Kidney (tissue), 14 donors: ENCODE results near the gene COBLL1. TPM values are rescaled to one million over a fixed set of nuclear protein-coding genes. Genes with fewer than 3 reads are reported as not detected.
A peak's percentile ranks its signal among the peaks of the same experiment; 100 is the strongest.

Experiments
- DNase-seq, 5 donors: peaks; one replicate each; pipeline ENCODE4 v3.0.0-alpha.2; 2013 to 2020
- FAIRE-seq: peaks from 2 replicates; lab custom pipeline; 2012; peaks lifted over from hg19 to GRCh38; lab: Jason Lieb, UNC
- H3K27ac ChIP-seq, 2 donors: one replicate each; pipeline ENCODE4 v1.7.0; 2013; ENCODE audit warnings: low read depth in 2 of 2, low read length in 2 of 2, inconsistent platforms in 1 of 2
- H3K27me3 ChIP-seq: one replicate; pipeline ENCODE4 v1.7.1; 2013; ENCODE audit warnings: low read length, inconsistent platforms; ENCODE audit not compliant: control insufficient read depth, insufficient read depth
- H3K36me3 ChIP-seq, 3 donors: one replicate each; pipeline versions ENCODE4 v1.7.0 to v1.7.1; 2013; ENCODE audit warnings: low read length in 3 of 3, control low read depth in 1 of 3, inconsistent platforms in 1 of 3; ENCODE audit not compliant: insufficient read depth in 3 of 3, control insufficient read depth in 2 of 3
- H3K4me1 ChIP-seq, 3 donors: one replicate each; pipeline versions ENCODE4 v1.7.0 to v1.7.1; 2013; ENCODE audit warnings: low read length in 3 of 3, inconsistent platforms in 1 of 3, low read depth in 1 of 3; ENCODE audit not compliant: control insufficient read depth in 2 of 3, insufficient read depth in 2 of 3
- H3K4me3 ChIP-seq, 3 donors: one replicate each; pipeline versions ENCODE4 v1.7.0 to v1.8.1; 2013; ENCODE audit warnings: low read length in 3 of 3, control low read depth in 1 of 3, inconsistent platforms in 1 of 3
- H3K9ac ChIP-seq, 3 donors: one replicate each; pipeline versions ENCODE4 v1.7.0 to v1.7.1; 2013; ENCODE audit warnings: low read length in 3 of 3, control low read depth in 1 of 3, inconsistent platforms in 1 of 3
- H3K9me3 ChIP-seq, 3 donors: one replicate each; pipeline versions ENCODE4 v1.7.0 to v1.7.1; 2013; ENCODE audit warnings: low read length in 3 of 3, control low read depth in 1 of 3, inconsistent platforms in 1 of 3; ENCODE audit not compliant: control insufficient read depth in 2 of 3, insufficient read depth in 1 of 3
- intact Hi-C: fragments of 100-400 bp; cut with DNase I; formaldehyde crosslinking; loops from one replicate; pipeline ENCODE4 v1.11.1; 2022
- polyA plus RNA-seq: library from polyadenylated mRNA; stranded (reverse); fragments of 350-450 nt; fragmentation: Illumina TruSeq; extraction: RNeasy Lipid Tissue Mini Kit (QIAGEN cat#74804); gene quantifications from one replicate; pipeline ENCODE4 v1.2.3, GENCODE V29; 2014; ENCODE audit warnings: low read depth, low replicate concordance; ENCODE audit not compliant: insufficient read depth
- total RNA-seq: library from RNA; stranded (reverse); fragmentation: NEBNext Ultra II Directional; extraction: Animal tissue kit (Norgen Biotek cat#: 25700); gene quantifications from one replicate; pipeline ENCODE4 v1.2.1, GENCODE V29; 2021
- TF ChIP-seq, protein P1 (sequence below): IDR thresholded peaks from 3 replicates; pipeline ENCODE4 v1.5.1; 2012; ENCODE audit warnings: mild to moderate bottlenecking, moderate library complexity, borderline replicate concordance; ENCODE audit not compliant: insufficient read depth; ENCODE audit errors: extremely low read depth
- donor health status: control.
- donor health status: control.
- donor health status: control.
- donor health status: control.
- donor health status: control.
- donor health status: DM: yes; HTN: yes; CAD: no.
- donor health status: Normal renal cell carcinoma (clear cell type).

Gene COBLL1
- total and polyA plus RNA-seq, 2 donors from 2014 or later = 39.7 to 205 TPM

GRCh38 chr2:164846276-164846675 lies 4.7 kb upstream of the COBLL1 start:
- H3K36me3 ChIP-seq = no peaks in the 10 kb centered on the region
- H3K4me3 ChIP-seq = peak overlapping the region in 2 of 3 donors; percentile 23 to 46
- intact Hi-C loops = no loop called here
- H3K27me3 ChIP-seq = no peaks in the 10 kb centered on the region
- H3K4me1 ChIP-seq = no peaks in the 10 kb centered on the region
- H3K9ac ChIP-seq = peak overlapping the region in 1 of 3 donors; percentile 42
- peak overlapping the region; percentile 59 to 84 for H3K27ac ChIP-seq
- H3K9me3 ChIP-seq = no peaks in the 10 kb centered on the region
- DNase-seq (no peak), FAIRE-seq (no peak)
- TF ChIP-seq, protein P1, sequence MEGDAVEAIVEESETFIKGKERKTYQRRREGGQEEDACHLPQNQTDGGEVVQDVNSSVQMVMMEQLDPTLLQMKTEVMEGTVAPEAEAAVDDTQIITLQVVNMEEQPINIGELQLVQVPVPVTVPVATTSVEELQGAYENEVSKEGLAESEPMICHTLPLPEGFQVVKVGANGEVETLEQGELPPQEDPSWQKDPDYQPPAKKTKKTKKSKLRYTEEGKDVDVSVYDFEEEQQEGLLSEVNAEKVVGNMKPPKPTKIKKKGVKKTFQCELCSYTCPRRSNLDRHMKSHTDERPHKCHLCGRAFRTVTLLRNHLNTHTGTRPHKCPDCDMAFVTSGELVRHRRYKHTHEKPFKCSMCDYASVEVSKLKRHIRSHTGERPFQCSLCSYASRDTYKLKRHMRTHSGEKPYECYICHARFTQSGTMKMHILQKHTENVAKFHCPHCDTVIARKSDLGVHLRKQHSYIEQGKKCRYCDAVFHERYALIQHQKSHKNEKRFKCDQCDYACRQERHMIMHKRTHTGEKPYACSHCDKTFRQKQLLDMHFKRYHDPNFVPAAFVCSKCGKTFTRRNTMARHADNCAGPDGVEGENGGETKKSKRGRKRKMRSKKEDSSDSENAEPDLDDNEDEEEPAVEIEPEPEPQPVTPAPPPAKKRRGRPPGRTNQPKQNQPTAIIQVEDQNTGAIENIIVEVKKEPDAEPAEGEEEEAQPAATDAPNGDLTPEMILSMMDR = no peak

- Histone ChIP-seq H3K4me3 (peak overlapping the region in 1 of 3 donors; percentile 7), H3K9ac (peak overlapping the region in 1 of 3 donors; percentile 19), H3K27ac (peak overlapping the region; percentile 43 to 58), H3K9me3 (no peaks in the 10 kb centered on the region), H3K27me3 (no peaks in the 10 kb centered on the region), H3K4me1 (no peaks in the 10 kb centered on the region), H3K36me3 (no peaks in the 10 kb centered on the region)
- TF ChIP-seq, protein P1 = no peak
- FAIRE-seq (peak; percentile 38), DNase-seq (peak in 1 of 5 donors; percentile 30)
- intact Hi-C loops = no loop called here
Observed at GRCh38 chr2:164843346-164843911, 1.8 kb upstream of the COBLL1 start.

DNA sequence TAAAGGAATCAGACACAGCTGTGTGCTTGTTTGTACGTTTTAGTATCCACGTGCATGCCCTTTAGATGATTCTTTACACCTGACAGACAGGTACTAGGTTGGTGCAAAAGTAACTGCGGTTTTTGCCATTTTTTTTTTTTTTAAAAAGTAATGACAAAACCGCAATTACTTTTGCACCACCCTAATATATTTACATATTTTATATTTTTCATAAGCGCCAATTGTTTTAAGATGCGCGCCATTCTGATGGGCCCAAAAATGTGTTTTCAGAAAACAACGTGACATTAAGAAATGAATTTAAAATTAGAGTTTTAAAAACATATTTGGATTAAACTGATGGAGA lies 972 bp upstream of the COBLL1 start:
- Histone ChIP-seq H3K4me1 (no peaks in the 10 kb centered on the region), H3K9ac (peak overlapping the region in 2 of 3 donors; percentile 61 to 81), H3K36me3 (no peaks in the 10 kb centered on the region), H3K27me3 (no peaks in the 10 kb centered on the region), H3K27ac (peak overlapping the region; percentile 97 to 98), H3K4me3 (peak overlapping the region in 2 of 3 donors; percentile 67 to 68), H3K9me3 (no peaks in the 10 kb centered on the region)
- TF ChIP-seq, protein P1 = no peak
- no peak for FAIRE-seq
- intact Hi-C loops = no loop called here
- no peak for DNase-seq
